H1 (cell line): ENCODE data around the gene XIRP1. TPM values are rescaled to one million over a fixed set of nuclear protein-coding genes. Genes with fewer than 3 reads are reported as not detected.

Experiments used
- CHD1 ChIP-seq: IDR thresholded peaks from 2 replicates; pipeline ENCODE4 v1.6.1; 2012; ENCODE audit warnings: low read depth, low read length, improper control_type of control experiment
- CHD7 ChIP-seq: fragments of 300-600 bp; sonication (generic); IDR thresholded peaks from 2 replicates; pipeline ENCODE4 v1.7.1; 2012; ENCODE audit warnings: low read length, moderate library complexity, mild to moderate bottlenecking, inconsistent platforms; ENCODE audit not compliant: insufficient replicate concordance
- E2F6 ChIP-seq: IDR thresholded peaks from 2 replicates; pipeline ENCODE4 v1.6.1; 2012; ENCODE audit warnings: inconsistent platforms
- polyA plus RNA-seq, 7 experiments: library from polyadenylated mRNA; depleted of rRNA in 3 of 7; stranded (reverse) in 5 of 7; unstranded in 2 of 7; fragments of >200 nt in 5 of 7; fragments of 200-250 nt in 2 of 7; gene quantifications; 1 replicate in 5 of 7; 2 replicates in 1 of 7; 4 replicates in 1 of 7; pipeline versions ENCODE4 v1.2.1 to v1.2.3, GENCODE V29; 2011 to 2013; ENCODE audit warnings: missing spikeins in 2 of 7, mixed read lengths in 2 of 7
- total RNA-seq: library from RNA; stranded (reverse); fragmentation: NEBNext Ultra II Directional; extraction: Animal tissue kit (Norgen Biotek cat#: 25700); gene quantifications from 2 replicates; pipeline ENCODE4 v1.2.1, GENCODE V29; 2021

The XIRP1 gene
- total and polyA plus RNA-seq, 2 of the 8 experiments (the other 6 are each of a cell fraction or from before 2014, with no cell fraction given) = not detected

DNA sequence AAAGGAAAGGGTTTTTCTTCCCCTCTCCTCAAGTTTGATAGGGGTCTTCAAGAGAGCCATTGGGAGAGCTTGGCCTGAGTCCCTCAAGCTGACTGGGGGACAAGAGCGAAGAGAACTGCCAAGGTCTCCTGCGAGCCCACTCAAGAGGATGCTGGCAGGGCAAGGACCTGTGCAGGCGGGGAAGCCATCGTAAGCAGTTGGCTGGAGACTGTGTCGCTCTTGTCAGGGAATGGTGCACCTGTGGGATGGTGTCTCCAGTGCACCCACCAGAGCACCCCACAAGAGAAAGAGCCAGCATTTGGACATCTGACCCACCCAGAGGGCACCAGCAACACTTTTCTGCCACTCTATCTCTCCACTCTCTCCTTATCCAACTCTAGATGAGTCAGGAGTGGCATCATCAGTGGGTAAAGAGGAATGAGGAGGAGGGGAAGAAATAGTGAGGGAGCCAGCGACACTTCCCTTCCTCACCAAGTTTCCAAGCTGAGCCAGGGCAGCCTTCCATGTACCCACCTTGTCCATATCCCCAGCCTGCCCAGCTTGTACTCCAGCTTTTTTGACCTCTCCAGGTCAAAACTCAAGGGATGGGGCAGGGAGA is 13.6 kb upstream of the XIRP1 start (continued):
- TF ChIP-seq CHD7 (no peak), CHD1 (no peak), E2F6 (no peak)
